Stimulated activated CD4-positive, alpha-beta T cell treated with anti-CD3 and anti-CD28 coated beads, Interleukin-1b, Interleukin-23, amount 100 ng/mL, for 48 hours (primary cell): ENCODE measurements around the gene EPN3.

Source experiments
- DNase-seq: peaks from one replicate; pipeline ENCODE4 v3.0.0-alpha.2; 2020

EPN3 gene

GRCh38 chr17:50570528-50570927 is 38.0 kb downstream of the EPN3 start:
- DNase-seq, result no peak

- DNase-seq, result no peak
These were observed 39.1 kb downstream of the EPN3 start for GRCh38 chr17:50571681-50572080.

- no peak for DNase-seq
These were observed 40.0 kb downstream of the EPN3 start for GRCh38 chr17:50572541-50572940.

- no peak for DNase-seq
These were observed 41.5 kb downstream of the EPN3 start for GRCh38 chr17:50573866-50574611.

GRCh38 chr17:50575581-50576210 is 43.2 kb downstream of the EPN3 start:
- DNase-seq, result no peak

GRCh38 chr17:50576864-50577263 is 44.3 kb downstream of the EPN3 start:
- DNase-seq, result no peak

GRCh38 chr17:50577451-50577954 is 45.0 kb downstream of the EPN3 start:
- DNase-seq, result no peak

- DNase-seq, result no peak
These were observed 45.6 kb downstream of the EPN3 start for GRCh38 chr17:50578173-50578572.

GRCh38 chr17:50579399-50579798 is 46.9 kb downstream of the EPN3 start:
- DNase-seq, result no peak

- no peak for DNase-seq
These were observed 48.1 kb downstream of the EPN3 start for GRCh38 chr17:50580646-50581045.

- DNase-seq, result no peak
These were observed 48.8 kb downstream of the EPN3 start for GRCh38 chr17:50581316-50581715.

- DNase-seq, result no peak
These were observed 50.2 kb downstream of the EPN3 start for GRCh38 chr17:50582741-50583140.

- no peak for DNase-seq
These were observed 51.1 kb downstream of the EPN3 start for GRCh38 chr17:50583641-50584040.

- no peak for DNase-seq
These were observed 51.6 kb downstream of the EPN3 start for GRCh38 chr17:50584116-50584515.

GRCh38 chr17:50584749-50585148 is 52.2 kb downstream of the EPN3 start:
- no peak for DNase-seq

- DNase-seq, result no peak
These were observed 52.8 kb downstream of the EPN3 start for GRCh38 chr17:50585346-50585745.

GRCh38 chr17:50585891-50586290 is 53.4 kb downstream of the EPN3 start:
- DNase-seq, result no peak

- DNase-seq, result no peak
These were observed 54.1 kb downstream of the EPN3 start for GRCh38 chr17:50586421-50587247.

GRCh38 chr17:50587571-50587970 is 55.0 kb downstream of the EPN3 start:
- DNase-seq, result no peak

- DNase-seq, result no peak
These were observed 56.0 kb downstream of the EPN3 start for GRCh38 chr17:50588391-50589049.

GRCh38 chr17:50589095-50589705 is 56.7 kb downstream of the EPN3 start:
- no peak for DNase-seq

GRCh38 chr17:50590946-50591737 is 58.6 kb downstream of the EPN3 start:
- no peak for DNase-seq
